ENCODE results near the gene USP16. TPM values are rescaled to one million over a fixed set of nuclear protein-coding genes. Genes with fewer than 3 reads are reported as not detected.

Gene USP16
- total RNA-seq, 4 donors from 2014 or later = 28.3 to 49.5 (median 38.3) TPM

- H3K36me3 ChIP-seq = no peaks in the 10 kb centered on the region
- TF ChIP-seq POLR2A (IDR thresholded peaks at IDR 0.05) = no peak
- no peak for TF ChIP-seq CTCF (IDR thresholded peaks at IDR 0.05)
- H3K27me3 ChIP-seq = no peaks in the 10 kb centered on the region
- H3K4me1 ChIP-seq = peaks cover 0 to 4% (median 0%) of the 10 kb centered on the region in 4 donors
- peak in 1 of 3 donors; percentile 25 for DNase-seq
- no peak overlapping the region for H3K4me3 ChIP-seq
- H3K9me3 ChIP-seq = no peaks in the 10 kb centered on the region
- H3K27ac ChIP-seq = peak overlapping the region in 2 of 4 donors; percentile 11 to 38
Measured at GRCh38 chr21:29080454-29080941, 56.0 kb downstream of the USP16 start.

DNA sequence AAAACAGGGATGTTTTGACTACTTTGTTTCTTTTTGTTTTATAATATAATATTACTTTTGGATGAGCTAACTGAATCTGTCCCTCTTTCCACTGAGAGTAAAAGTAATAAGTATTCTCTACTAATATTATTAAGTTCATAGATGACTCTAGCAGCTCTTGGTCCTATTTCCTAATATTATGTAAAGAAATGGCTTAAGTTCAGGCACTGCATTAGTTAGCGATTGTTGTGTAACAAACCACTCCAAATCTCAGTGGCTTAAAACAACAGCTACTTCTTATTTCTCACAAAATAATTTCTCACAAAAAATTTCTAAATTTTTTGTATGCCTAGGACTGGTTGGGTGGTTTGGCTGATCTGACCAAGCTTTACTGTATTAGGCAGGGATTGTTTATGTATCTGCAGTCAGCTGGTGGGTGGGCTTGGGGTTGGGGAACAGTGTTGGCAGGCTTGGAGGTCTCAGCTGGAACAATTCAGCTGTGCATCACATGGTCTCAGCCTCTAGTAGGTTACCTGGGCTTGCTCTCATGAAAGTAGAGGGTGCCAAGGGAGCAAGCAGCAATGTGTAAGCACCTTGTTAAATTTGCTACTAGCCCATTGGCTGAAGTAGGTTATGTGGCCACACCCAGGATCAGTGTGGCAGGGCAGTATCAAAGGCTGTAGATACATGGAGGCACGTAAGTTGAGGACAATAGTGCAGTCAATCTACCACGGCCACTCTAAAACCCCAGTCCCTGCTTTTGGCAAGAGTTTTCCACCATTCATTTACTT, 57.8 kb downstream of the USP16 start:
- no peak overlapping the region for H3K27ac ChIP-seq
- DNase-seq = no peak
- TF ChIP-seq POLR2A (IDR thresholded peaks at IDR 0.05) = no peak
- TF ChIP-seq CTCF (IDR thresholded peaks at IDR 0.05) = no peak
- no peaks in the 10 kb centered on the region for H3K9me3 ChIP-seq
- no peak overlapping the region for H3K4me3 ChIP-seq
- H3K4me1 ChIP-seq = peaks cover 0 to 4% (median 0%) of the 10 kb centered on the region in 4 donors
- H3K27me3 ChIP-seq = no peaks in the 10 kb centered on the region
- H3K36me3 ChIP-seq = no peaks in the 10 kb centered on the region

DNA sequence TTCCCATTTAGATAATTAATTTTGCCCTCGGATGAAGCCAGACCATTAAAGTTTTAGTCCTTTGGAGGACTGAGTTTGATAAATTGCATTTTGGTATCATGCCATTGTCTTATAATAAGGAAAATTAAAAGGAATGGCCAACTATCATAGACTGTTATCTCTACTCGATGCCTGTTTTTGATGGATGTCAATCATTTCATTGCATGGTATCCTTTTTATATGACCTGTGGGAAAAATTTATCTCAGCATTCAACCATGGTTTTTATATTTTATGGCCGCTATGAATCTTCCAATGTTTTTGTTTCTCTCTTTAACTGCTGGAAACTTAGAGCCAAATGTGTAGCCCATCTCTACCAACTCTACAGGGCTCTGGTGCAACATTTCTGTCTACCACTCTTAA, 58.8 kb downstream of the USP16 start:
- DNase-seq = no peak
- H3K27ac ChIP-seq = no peak overlapping the region
- H3K4me1 ChIP-seq = peaks cover 0 to 4% (median 0%) of the 10 kb centered on the region in 4 donors
- H3K27me3 ChIP-seq = no peaks in the 10 kb centered on the region
- TF ChIP-seq POLR2A (IDR thresholded peaks at IDR 0.05) (no peak), CTCF (IDR thresholded peaks at IDR 0.05) (no peak)
- no peaks in the 10 kb centered on the region for H3K9me3 ChIP-seq
- H3K4me3 ChIP-seq = no peak overlapping the region
- H3K36me3 ChIP-seq = no peaks in the 10 kb centered on the region

DNA sequence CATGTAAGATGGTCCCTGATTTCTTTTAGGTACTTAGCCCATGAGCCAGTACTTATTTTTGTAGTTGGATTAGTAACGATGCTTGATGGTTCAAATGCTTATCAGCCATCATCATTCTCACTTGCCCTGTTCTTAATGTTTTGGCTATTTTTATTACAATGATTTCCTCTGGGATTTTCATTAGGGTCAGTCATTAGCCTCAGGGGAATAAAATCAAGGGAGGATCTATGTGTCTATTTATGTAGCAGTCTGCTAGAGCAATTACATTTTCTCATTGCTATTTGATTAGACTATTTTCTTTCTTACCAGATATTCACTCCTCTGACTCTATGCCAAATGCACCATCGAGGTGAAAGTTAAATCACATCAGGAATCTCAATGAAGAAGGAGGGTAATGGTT, 59.9 kb downstream of the USP16 start:
- peaks cover 0 to 3% (median 0%) of the 10 kb centered on the region in 4 donors for H3K4me1 ChIP-seq
- no peak overlapping the region for H3K4me3 ChIP-seq
- H3K27ac ChIP-seq = no peak overlapping the region
- H3K27me3 ChIP-seq = no peaks in the 10 kb centered on the region
- H3K9me3 ChIP-seq = no peaks in the 10 kb centered on the region
- no peaks in the 10 kb centered on the region for H3K36me3 ChIP-seq
- DNase-seq = no peak
- no peak for TF ChIP-seq CTCF (IDR thresholded peaks at IDR 0.05)
- TF ChIP-seq POLR2A (IDR thresholded peaks at IDR 0.05) = no peak

- no peak overlapping the region for H3K27ac ChIP-seq
- no peaks in the 10 kb centered on the region for H3K27me3 ChIP-seq
- H3K4me1 ChIP-seq = no peaks in the 10 kb centered on the region
- no peak for DNase-seq
- H3K9me3 ChIP-seq = no peaks in the 10 kb centered on the region
- H3K4me3 ChIP-seq = no peak overlapping the region
- TF ChIP-seq CTCF (IDR thresholded peaks at IDR 0.05) (no peak), POLR2A (IDR thresholded peaks at IDR 0.05) (no peak)
- no peaks in the 10 kb centered on the region for H3K36me3 ChIP-seq
Measured at GRCh38 chr21:29085106-29085752, 60.8 kb downstream of the USP16 start.

Measured in Peyer's patch (tissue), 4 donors.